OCI-LY7 (cell line): ENCODE data around the gene ARHGEF17. TPM values are rescaled to one million over a fixed set of nuclear protein-coding genes. Genes with fewer than 3 reads are reported as not detected.

Experiments
- BruUV-seq: library from RNA; stranded (reverse); fragments of 400-500 nt; replicated peaks from 2 replicates; lab custom pipeline; 2021; lab: Mats Ljungman, UMichigan
- CTCF ChIA-PET: fragments of 300-600 bp; sonication (Branson Sonifier 250); formaldehyde crosslinking; loops from one replicate; lab custom pipeline; 2022; ENCODE audit warnings: antibody characterized with exemption; ENCODE audit not compliant: unreplicated experiment; lab: Charles Lee
- POLR2A ChIA-PET: fragments of 300-600 bp; sonication (Branson Sonifier 250); formaldehyde crosslinking; loops from one replicate; lab custom pipeline; 2022; ENCODE audit warnings: antibody characterized with exemption; lab: Charles Lee
- DNase-seq: peaks from one replicate; pipeline ENCODE4 v3.0.0-alpha.2; 2015; ENCODE audit warnings: low spot score
- H2AFZ ChIP-seq: fragments of 200-600 bp; sonication (generic), shearing (Covaris generic); 2 replicates; pipeline ENCODE4 v1.6.1; 2014; ENCODE audit warnings: mild to moderate bottlenecking, antibody characterized with exemption, low read length, moderate library complexity
- H3K27ac ChIP-seq: fragments of 200-600 bp; sonication (generic); 2 replicates; pipeline ENCODE4 v1.5.1; 2014; ENCODE audit warnings: mixed run types, low read depth, mild to moderate bottlenecking, moderate library complexity, low read length, inconsistent platforms; ENCODE audit not compliant: poor library complexity, severe bottlenecking
- H3K36me3 ChIP-seq: fragments of 200-600 bp; sonication (generic); 2 replicates; pipeline ENCODE4 v1.6.1; 2014; ENCODE audit warnings: mild to moderate bottlenecking, antibody characterized with exemption, low read length, moderate library complexity, mixed read lengths; ENCODE audit not compliant: insufficient read depth
- H3K4me1 ChIP-seq: fragments of 200-600 bp; sonication (generic); 2 replicates; pipeline ENCODE4 v1.5.1; 2014; ENCODE audit warnings: mild to moderate bottlenecking, low read length; ENCODE audit not compliant: insufficient read depth, poor library complexity, severe bottlenecking
- H3K4me2 ChIP-seq: fragments of 200-600 bp; sonication (generic); 2 replicates; pipeline ENCODE4 v1.6.1; 2014; ENCODE audit warnings: mild to moderate bottlenecking, low read length
- H3K4me3 ChIP-seq: fragments of 200-600 bp; sonication (generic); 2 replicates; pipeline ENCODE4 v1.5.1; 2014; ENCODE audit warnings: mild to moderate bottlenecking, low read depth, low read length; ENCODE audit not compliant: poor library complexity, severe bottlenecking
- H3K79me2 ChIP-seq: fragments of 200-600 bp; sonication (generic); 2 replicates; pipeline ENCODE4 v1.6.1; 2016; ENCODE audit warnings: low read depth, mild to moderate bottlenecking, low read length, moderate library complexity, mixed read lengths; ENCODE audit not compliant: insufficient read depth
- H3K9me2 ChIP-seq: fragments of 200-600 bp; sonication (generic); 2 replicates; pipeline ENCODE4 v1.6.1; 2016; ENCODE audit warnings: mild to moderate bottlenecking, low read length, mixed read lengths; ENCODE audit not compliant: insufficient read depth
- H3K9me3 ChIP-seq: fragments of 200-600 bp; sonication (generic); 2 replicates; pipeline ENCODE4 v1.6.1; 2014; ENCODE audit warnings: mild to moderate bottlenecking, mixed run types, low read length, mixed read lengths
- H4K20me1 ChIP-seq: fragments of 200-600 bp; sonication (generic); 2 replicates; pipeline ENCODE4 v1.6.1; 2014; ENCODE audit warnings: mild to moderate bottlenecking, antibody characterized with exemption, low read length, moderate library complexity, mixed read lengths; ENCODE audit not compliant: insufficient read depth
- EZH2phosphoT487 ChIP-seq: fragments of 200-600 bp; sonication (generic); IDR thresholded peaks from 2 replicates; pipeline ENCODE4 v1.6.1; 2018; ENCODE audit warnings: low read depth, borderline replicate concordance, mild to moderate bottlenecking, mixed run types, antibody characterized with exemption, low read length, moderate library complexity, mixed read lengths
- intact Hi-C: fragments of 100-400 bp; cut with micrococcal nuclease; formaldehyde crosslinking; loops from one replicate; pipeline ENCODE4 v1.10.0; 2022; ENCODE audit not compliant: unreplicated experiment
- total RNA-seq, 2 experiments: library from RNA; depleted of rRNA in 1 of 2; stranded (reverse); fragments of >200 nt in 1 of 2; shearing (Covaris generic) in 1 of 2; gene quantifications; 2 replicates each; pipeline ENCODE4 v1.2.3, GENCODE V29; 2014 to 2022
- TF ChIP-seq, protein P1 (sequence below): fragments of 200-600 bp; sonication (generic); conservative IDR thresholded peaks from 2 replicates; pipeline ENCODE4 v1.5.1; 2014; ENCODE audit warnings: mild to moderate bottlenecking, antibody characterized with exemption, low read length, moderate library complexity, mixed read lengths

ARHGEF17 gene
- total RNA-seq, 2 experiments from 2014 or later: 0.19 to 1.4 TPM

DNA sequence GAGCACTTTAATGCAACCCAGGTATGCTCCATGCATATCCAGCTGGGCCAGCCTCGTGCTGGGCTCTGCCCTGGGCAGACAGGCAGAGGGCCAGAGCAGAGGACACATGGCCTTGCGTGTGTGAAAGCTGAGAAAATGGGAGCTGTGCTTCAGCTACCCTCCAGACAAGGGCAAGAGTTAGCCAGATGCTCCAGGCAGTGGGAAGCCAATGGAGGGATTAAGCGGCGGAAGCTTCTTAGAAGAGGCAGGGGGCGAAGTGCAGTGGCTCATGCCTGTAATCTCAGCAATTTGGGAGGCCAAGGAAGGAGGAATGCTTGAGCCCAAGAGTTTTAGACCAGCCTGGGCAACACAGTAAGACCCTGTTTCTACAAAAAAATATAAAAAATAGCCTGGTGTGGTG, 9.8 kb upstream of the ARHGEF17 start:
- TF ChIP-seq, protein P1, sequence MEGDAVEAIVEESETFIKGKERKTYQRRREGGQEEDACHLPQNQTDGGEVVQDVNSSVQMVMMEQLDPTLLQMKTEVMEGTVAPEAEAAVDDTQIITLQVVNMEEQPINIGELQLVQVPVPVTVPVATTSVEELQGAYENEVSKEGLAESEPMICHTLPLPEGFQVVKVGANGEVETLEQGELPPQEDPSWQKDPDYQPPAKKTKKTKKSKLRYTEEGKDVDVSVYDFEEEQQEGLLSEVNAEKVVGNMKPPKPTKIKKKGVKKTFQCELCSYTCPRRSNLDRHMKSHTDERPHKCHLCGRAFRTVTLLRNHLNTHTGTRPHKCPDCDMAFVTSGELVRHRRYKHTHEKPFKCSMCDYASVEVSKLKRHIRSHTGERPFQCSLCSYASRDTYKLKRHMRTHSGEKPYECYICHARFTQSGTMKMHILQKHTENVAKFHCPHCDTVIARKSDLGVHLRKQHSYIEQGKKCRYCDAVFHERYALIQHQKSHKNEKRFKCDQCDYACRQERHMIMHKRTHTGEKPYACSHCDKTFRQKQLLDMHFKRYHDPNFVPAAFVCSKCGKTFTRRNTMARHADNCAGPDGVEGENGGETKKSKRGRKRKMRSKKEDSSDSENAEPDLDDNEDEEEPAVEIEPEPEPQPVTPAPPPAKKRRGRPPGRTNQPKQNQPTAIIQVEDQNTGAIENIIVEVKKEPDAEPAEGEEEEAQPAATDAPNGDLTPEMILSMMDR: no peak
- TF ChIP-seq EZH2phosphoT487: no peak
- Histone ChIP-seq H3K9me2 (no peaks in the 10 kb centered on the region), H3K4me2 (no peak overlapping the region), H3K36me3 (no peaks in the 10 kb centered on the region), H3K27ac (no peak overlapping the region), H4K20me1 (no peaks in the 10 kb centered on the region), H2AFZ (no peak overlapping the region), H3K4me1 (no peaks in the 10 kb centered on the region), H3K4me3 (no peak overlapping the region), H3K79me2 (no peaks in the 10 kb centered on the region), H3K9me3 (no peaks in the 10 kb centered on the region)
- POLR2A ChIA-PET: interaction anchor here (1.4 kb wide), 1 partner anchor 36 kb away, joined by 3 read pairs; no protein-coding TSS in a partner anchor
- no peak for DNase-seq
- CTCF ChIA-PET: interaction anchor here (2.1 kb wide), 1 partner anchor 9 kb away, joined by 8 read pairs; no protein-coding TSS in a partner anchor
- intact Hi-C loops: no loop called here
- BruUV-seq: no TSS peak

DNA sequence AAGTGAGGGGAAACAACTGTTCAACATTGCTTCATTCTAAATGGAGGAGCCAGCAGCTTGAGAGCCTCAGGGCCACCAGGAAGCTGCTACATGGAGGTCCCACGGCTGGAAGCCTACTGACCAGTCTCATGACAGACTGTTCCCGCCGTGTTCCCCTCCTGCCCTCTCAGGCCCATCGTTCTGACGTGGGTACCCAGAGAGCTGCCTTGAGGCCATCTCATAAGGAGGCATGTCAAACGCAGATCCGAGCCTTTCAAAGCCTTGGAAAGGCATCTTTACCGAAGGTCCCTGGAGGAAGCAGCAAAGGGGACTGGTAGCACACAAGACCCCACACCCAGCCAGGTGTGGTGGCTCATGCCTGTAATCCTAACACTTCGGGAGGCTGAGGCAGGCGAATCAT, 8.3 kb upstream of the ARHGEF17 start:
- H3K4me1 ChIP-seq: no peaks in the 10 kb centered on the region

More for the DNA sequence above, 8.3 kb upstream of the ARHGEF17 start:
- no peaks in the 10 kb centered on the region for H3K36me3 ChIP-seq
- DNase-seq: no peak
- BruUV-seq: no TSS peak
- TF ChIP-seq, protein P1: no peak
- TF ChIP-seq EZH2phosphoT487: no peak
- H3K9me3 ChIP-seq: no peaks in the 10 kb centered on the region
- no peak overlapping the region for H3K4me2 ChIP-seq
- H3K79me2 ChIP-seq: no peaks in the 10 kb centered on the region
- H4K20me1 ChIP-seq: no peaks in the 10 kb centered on the region
- no peak overlapping the region for H3K4me3 ChIP-seq
- ChIA-PET POLR2A (interaction anchor here (0.6 kb wide), 1 partner anchor 8 kb away, joined by 4 read pairs; no protein-coding TSS in a partner anchor), CTCF (interaction anchor here (0.5 kb wide), 1 partner anchor 15 kb away, joined by 8 read pairs; no protein-coding TSS in a partner anchor)
- no peaks in the 10 kb centered on the region for H3K9me2 ChIP-seq
- intact Hi-C loops: no loop called here
- H3K27ac ChIP-seq: no peak overlapping the region
- H2AFZ ChIP-seq: no peak overlapping the region
